Fibroblast of mammary gland (primary cell): ENCODE results near the gene CEP152.

ENCODE experiments used
- DNase-seq: peaks from one replicate; pipeline ENCODE4 v3.0.0-alpha.2; 2010; ENCODE audit warnings: low read depth
- H3K4me3 ChIP-seq: 2 replicates; pipeline ENCODE4 v1.5.1; 2011; ENCODE audit warnings: low read depth, mild to moderate bottlenecking, low read length, moderate library complexity; ENCODE audit not compliant: control insufficient read depth
- TF ChIP-seq, protein P1 (sequence below): conservative IDR thresholded peaks from 2 replicates; pipeline ENCODE4 v1.5.1; 2011; ENCODE audit warnings: low read depth, low read length, inconsistent platforms; ENCODE audit not compliant: control insufficient read depth, insufficient read depth

CEP152 gene

DNA sequence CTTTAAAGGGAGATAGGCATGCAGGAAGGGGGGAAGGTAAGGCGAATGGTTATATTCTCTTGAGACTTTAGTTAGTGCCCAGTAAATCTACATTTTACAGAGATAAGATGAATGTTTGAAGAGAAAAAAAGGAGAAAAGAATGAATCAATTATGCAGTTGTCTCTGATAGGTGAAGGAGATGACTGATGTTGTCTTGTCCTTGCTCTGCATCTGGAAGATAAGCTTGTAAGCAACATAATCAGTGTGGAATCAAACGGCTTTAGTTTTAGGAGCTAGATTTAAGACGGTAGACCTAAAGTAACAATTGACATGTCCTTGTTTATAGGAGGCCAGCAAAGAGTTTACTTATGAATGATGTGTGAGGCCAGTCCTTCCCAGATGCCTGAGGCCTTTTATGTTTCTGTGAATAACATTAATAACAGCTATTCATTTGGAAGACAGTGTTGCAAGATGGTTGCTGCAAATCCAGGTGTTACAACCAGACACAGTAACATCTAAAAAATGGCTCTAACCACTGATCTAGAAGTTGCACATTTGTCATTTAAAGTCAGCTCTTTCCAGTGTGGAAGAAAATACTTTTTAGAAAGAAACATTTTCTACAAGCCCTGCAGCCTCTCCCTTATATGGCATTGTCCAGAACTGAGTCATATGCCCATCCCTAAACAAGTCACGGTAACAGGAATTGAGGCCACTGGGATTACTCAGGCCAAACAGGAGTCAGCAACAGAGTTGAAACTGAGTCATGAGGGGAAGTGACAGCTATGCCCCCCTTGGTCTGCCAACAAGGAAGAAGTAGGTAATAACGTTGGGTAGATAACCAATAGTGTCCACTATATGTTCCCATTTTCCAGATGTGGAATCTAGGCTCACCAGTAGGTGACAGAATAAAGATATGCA is 87.9 kb downstream of the CEP152 start:
- no peak overlapping the region for H3K4me3 ChIP-seq
- TF ChIP-seq, protein P1, sequence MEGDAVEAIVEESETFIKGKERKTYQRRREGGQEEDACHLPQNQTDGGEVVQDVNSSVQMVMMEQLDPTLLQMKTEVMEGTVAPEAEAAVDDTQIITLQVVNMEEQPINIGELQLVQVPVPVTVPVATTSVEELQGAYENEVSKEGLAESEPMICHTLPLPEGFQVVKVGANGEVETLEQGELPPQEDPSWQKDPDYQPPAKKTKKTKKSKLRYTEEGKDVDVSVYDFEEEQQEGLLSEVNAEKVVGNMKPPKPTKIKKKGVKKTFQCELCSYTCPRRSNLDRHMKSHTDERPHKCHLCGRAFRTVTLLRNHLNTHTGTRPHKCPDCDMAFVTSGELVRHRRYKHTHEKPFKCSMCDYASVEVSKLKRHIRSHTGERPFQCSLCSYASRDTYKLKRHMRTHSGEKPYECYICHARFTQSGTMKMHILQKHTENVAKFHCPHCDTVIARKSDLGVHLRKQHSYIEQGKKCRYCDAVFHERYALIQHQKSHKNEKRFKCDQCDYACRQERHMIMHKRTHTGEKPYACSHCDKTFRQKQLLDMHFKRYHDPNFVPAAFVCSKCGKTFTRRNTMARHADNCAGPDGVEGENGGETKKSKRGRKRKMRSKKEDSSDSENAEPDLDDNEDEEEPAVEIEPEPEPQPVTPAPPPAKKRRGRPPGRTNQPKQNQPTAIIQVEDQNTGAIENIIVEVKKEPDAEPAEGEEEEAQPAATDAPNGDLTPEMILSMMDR, result no peak
- DNase-seq, result peak; percentile 95

DNA sequence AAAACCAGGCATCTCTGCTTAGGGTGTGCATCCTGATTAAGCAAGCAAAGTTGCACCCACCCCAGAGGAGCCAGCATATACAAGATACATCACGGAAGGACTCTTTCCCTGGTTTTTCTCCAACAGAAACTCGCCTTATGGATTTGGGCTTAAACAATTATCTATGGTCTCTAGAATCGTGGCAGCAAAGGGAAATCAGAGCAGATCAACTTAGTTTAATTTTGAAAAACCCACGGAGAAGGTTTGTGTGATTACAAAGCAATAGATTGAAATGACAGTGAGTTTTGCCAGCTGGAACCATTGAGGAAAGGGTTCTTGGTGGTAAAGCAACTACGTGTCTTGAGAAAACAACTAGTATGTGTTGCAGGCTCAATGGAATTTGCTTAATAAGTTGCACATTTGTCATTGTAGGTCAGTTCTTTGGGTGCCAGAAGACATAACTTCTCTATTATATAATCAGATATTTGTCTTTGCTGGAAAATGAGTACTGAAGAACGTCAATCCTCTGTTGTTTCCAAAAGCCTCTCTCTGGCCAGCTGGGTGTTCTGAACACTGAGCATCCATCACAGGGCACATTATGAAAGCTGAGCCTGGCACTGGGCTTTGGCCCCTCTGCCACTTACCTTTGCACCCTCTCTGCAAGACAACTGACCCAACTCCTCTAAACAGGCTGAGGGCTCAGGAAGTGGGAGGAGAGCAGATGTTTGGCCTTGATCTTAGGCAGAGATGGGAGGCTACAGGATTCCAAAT is 89.6 kb downstream of the CEP152 start:
- TF ChIP-seq, protein P1, result no peak
- no peak overlapping the region for H3K4me3 ChIP-seq
- DNase-seq, result peak; percentile 71

DNA sequence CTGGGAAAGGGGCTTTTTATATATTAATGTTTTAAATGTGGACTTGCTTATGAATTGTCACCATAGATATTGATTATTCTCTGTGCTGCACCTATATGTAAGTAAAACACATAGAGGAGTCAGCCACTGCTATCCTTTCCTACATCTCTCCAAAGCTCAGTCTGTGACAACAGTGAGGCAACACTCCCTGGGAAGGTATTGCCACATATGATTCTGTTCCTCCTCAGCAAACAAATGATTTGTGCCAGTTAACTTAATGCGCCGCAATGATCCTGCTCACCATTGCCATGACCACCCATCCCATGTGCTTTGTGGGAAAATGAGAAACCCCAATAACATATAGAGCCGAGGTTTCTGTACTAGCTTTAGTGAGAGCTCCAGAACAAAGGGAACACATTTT is 90.2 kb downstream of the CEP152 start:
- DNase-seq, result peak; percentile 65
- TF ChIP-seq, protein P1, result no peak
- H3K4me3 ChIP-seq, result no peak overlapping the region

DNA sequence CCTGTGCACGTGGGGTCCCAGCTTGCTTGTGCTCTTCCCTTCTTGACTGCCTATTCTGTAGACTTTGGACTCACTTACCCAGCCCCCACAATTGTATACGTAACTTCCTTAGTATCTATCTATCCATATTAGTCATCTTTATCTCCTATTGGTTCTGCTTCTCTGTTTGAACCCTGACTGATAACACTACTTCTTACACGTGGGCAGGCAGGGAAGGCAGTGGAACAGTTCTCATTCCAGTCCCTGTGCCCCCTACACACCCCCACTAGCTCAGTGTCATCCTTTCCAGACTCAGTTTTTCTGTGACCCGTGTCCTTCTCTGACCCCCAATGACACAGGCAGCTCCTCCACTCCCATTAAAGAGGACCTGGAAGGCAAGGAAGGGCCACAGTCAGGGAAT is 91.2 kb downstream of the CEP152 start:
- TF ChIP-seq, protein P1, result no peak
- no peak overlapping the region for H3K4me3 ChIP-seq
- DNase-seq, result no peak

DNA sequence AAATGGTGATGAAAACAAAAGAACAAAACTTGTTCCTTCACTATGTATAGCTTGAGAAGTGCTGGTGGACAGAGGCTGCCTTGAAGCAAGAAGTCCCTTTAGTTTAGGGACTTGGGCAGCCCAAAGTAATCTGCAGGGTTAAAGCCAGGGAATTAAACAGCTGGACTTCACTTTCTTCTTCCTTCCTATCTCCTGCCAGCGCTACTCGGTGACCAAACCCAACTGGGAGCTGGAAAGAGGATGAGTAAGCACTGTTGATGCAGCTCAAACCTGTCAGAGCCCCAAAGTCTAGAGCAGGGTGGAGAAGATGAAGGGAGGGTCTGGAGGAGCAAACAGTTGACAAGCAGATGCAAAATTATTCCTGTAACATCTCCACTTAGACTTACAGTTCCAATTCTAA is 92.2 kb downstream of the CEP152 start:
- H3K4me3 ChIP-seq, result no peak overlapping the region
- peak; percentile 77 for DNase-seq
- TF ChIP-seq, protein P1, result no peak

DNA sequence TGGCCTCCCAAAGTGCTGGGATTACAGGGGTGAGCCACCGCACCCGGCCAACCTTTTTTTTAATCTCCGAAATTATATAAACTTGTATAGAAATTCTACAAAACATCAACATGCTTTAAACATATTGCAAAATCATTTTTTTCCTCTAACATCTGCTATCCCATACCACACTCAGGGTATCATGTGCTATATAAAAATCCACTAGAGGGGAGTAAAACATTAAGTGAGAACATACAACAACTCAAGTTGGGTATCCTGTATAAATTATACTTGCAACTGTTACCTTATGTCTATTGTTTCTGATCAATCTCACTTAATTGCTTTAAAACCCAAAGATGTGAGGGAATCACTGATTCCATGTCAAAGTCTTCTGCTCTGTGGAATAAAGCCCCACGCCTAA is 93.4 kb downstream of the CEP152 start:
- no peak overlapping the region for H3K4me3 ChIP-seq
- peak; percentile 53 for DNase-seq
- TF ChIP-seq, protein P1, result no peak
